Activated effector memory CD4-positive, alpha-beta T cell treated with anti-CD3 and anti-CD28 coated beads, Interleukin-2, amount 50 U/mL, for 16 hours (primary cell): ENCODE results near the gene POC1A.

Source experiments
- DNase-seq: peaks from one replicate; pipeline ENCODE4 v3.0.0-alpha.2; 2020

POC1A gene

DNA sequence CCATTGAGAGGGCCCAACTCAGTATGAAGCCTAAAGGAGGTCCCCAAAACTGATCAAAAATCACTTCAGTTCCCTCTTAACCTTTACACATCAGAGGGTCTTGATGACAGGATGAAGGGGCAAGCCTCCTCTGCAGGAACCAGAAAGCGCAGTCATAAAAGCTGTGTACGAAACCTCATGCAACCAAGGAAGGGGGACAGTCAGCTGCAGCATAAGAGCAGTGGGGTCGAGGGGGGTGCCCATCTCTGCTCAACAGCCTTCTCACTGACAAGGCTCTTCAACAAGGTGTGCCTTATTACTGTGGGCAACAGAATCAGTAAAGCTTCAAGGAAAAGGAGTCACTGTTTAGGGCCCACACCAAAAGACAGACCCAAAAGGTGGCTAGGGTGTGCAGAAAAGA lies 3.9 kb downstream of the POC1A start:
- no peak for DNase-seq

DNA sequence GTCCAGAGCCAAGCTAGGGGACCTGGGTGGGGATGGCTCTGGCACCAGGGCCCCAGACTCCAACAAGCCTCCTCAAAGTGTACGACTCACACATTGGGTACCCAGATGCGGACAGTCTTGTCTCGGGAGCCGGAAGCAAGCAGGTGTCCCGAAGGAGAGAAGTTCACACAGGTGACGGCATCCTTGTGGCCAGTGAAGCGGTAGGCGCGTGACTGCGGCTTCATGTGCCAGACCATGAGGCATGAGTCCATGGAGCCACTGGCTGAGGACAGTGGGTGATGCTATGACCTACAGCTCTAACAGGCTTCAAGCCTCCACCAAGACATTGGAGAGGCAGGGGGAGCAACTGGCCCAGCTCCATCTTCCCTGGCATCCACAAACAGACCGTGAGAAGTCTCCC lies 4.5 kb downstream of the POC1A start:
- no peak for DNase-seq

DNA sequence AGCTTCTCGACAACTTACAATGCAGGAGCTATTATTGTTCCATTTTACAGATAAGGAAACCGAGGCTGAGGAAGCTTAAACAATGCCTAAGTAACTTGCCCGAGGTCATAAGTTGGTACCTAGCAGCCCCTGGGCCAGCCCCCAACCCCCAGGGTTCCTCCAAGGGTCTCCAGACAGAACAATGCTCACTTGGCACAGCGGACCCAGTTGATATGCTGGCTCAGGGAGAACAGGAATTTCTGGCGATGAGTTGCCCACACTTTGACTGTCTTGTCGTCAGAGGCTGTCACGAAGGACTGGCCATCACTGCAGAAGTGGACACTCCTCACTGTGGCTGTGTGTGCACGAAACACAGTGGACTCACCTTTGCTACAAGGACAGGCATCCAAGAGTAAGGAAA lies 5.2 kb downstream of the POC1A start:
- DNase-seq, result no peak

DNA sequence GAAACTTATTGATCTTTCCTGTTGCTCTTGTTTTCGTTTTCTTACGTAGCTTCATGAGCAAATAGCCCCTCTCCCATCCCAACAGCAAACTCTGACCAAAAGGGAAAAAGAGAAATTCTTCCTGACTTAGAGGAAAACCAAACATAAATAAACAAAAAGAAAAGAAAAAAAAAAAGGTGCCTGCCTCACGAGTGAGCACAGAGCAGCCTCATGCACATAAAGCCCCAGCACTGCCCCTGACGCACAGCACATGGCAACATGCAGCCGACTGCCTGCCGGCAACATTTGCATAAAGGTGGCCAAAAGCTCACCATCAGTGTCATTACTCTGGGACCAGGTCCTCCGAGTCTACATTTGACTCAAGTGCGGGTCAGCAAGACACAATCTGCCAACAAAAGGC lies 6.4 kb downstream of the POC1A start:
- DNase-seq, result no peak

DNA sequence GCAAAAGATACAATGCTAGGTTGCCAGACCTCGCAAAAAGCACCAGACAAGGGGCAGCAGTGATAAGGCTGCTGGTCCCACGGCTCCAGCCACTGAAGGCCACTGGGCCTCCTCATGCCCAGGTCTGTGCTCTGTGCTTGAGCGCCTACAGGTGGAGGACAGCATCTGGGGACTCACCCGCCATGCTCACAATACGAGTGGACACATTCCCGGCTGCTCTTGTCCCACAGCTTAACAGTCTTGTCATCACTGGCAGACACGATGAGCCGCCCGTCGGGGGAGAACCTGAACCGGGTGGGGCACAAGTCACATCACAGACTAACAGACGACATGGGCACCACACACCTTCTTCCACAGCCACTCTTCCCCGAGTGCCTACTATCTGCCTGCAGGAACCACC lies 7.4 kb downstream of the POC1A start:
- no peak for DNase-seq

DNA sequence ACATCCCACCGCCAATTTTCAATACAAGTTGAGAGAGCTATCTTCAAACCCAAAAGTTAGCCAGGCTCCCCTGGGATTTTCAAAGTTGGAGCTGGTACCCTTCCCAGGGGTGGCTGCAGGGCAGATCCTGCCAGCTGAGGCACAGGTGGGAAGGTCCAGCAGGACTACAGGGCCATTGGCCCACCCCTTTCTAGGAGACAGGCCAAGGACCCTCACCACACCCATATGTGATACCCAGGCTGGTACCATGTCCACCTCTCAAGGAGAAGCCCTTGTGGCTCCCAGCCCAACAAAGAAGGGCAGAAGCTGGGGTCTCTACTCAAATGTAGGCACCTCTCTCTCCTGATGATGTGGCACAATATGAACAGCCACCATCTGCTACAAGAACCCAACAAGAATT lies 8.0 kb downstream of the POC1A start:
- DNase-seq, result no peak

DNA sequence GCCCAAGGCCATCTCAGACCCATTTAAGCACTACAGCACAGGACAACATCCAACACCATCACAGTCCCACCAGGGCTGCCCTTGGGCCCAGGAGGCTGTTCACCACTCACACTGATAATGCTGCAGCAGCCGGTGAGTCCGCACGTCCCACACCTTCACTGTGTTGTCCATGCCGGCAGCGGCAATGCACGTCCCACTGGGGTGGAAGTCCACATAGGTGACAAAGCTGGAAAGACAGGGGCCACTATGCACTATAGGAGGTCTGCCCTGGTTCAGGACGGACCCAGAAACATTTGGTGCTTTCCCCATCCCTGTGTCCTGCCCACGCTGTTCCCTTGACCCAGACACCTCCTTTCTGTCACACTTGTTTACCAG lies 8.5 kb downstream of the POC1A start:
- no peak for DNase-seq

DNA sequence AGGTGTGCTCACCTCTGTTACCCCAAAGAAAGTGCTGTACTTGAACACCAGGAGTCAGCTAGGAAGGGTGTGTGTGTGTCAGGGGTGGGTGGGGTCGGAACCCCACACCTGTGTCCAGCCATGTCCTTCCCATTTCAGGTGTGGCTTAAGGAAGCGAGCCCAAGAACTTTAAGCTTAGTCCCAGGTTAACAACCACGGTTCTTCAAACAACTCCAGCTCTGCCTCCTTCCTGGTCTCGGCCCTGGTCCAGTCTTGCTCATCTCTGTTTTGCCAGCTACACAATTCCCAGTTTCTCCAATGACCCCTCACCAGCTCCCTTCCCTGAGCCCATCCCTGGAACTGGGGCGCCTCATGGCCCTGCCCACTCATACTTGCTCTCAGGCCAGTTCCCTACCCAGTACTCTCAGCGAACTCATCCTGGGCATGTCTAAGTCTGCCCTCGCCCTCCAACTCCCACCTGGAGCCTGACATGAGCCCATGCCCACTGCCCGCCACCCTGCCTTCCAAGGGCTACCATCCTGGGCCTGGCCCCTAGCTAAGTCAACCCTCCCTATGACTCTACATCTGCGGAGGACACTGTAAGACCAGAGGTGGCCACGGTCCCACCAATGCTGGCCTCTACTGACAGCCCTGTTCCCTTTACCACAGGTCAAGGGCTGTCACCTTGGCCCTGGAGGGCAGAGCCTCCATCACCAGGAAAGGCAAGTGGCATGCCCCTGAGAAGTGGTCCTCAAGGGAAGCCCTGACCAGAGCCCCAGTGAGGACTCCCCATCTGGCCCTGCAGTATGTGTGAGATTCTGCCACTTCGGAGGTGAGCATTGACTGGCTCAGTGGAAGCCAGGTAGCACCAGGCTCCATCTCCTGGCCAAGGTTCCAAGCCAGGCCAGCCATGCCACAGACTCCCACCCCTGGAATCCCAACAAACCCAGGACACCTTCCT lies 9.2 kb downstream of the POC1A start:
- no peak for DNase-seq

DNA sequence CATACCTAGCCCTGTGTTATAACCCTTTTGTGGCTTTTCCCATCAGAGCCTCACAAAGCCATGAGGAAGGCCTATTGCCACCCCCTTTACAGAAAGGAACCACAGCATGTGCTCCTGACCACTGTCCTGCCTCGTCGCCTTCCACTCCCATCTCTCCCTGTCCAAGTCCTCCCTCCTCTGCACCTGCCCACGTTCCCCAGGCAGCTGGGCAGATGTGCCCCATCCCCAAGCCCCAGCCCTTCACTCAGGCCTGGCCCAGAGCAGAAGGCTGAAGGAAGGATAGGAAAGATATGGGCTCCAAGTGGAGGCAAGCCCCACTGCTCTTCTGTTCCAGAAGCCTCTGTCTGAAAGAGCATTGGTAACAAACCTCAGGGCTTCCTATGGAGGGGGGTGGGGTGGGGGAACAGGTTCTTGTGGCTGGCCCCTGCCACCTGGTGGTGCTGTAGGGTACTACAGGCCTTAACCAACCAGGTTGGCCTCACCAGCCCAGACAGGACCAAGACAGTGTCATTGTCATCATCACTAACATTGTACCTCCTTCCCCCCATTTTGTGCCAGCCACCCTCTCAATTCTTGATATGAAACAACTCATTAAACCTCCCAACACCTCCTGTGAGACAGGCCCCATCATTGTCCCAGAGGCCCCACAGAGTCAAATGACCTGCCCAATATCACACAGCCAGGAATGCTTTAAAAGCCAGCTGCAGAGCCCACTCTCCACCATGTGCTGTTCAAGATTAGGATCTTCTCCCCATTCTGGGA lies 10.0 kb downstream of the POC1A start:
- peak; percentile 94 for DNase-seq

DNA sequence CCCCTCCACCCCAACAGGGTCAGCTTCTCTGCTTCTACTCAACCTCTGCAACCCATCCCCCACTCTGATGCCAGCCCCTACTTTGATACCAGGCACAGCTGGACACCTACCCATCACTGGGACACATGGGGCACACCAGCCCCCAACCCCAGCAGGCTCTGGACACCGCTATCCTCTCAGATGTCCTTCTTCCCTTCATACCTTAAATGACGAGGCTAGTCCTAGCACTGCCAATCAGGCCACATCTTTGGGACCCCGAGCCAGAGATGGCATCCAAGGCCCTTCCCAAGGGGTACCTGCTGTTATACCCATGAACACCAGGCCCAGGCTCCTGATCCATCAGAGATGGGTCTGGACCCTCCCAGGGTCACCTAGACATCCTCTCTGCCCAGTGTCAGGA lies 10.6 kb downstream of the POC1A start:
- no peak for DNase-seq

DNA sequence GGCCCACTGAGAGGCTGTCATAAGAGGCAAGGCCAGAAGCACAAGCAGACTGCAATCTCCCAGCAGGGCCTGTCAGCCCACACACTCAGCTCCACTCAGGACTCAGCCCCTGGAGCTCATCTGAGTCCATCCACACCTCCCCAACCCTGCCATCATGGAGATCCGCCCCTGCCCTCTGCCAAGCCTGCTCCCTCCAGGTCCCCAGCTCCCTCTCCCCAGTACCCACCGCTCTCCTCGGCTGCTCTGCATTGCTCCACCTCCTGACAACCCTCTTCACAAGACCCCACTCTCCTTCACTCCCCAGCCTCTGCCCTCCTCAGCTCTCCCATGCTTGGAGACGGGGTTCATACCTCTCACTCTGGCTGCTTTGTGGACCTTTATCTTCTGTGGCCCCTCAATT lies 11.1 kb downstream of the POC1A start:
- DNase-seq, result no peak

DNA sequence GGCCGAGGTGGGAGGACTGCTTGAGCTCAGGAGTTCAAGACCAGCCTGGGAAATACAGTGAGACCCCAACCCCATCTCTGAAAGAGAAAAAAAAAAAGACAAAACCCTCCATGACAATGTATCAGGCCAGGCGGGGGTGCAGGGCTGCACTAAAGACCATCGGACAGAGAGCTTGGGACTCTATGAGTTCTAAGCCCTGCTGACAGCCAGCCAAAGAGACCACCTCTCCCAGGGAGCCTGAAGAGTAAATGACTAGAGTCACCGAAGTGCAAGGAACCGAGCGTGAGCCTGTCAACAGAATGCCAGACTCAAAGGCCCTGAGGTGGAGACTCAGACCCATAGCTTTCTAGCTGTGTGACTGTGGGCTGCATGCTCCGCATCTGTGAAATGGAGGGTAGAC lies 12.5 kb downstream of the POC1A start:
- DNase-seq, result no peak

DNA sequence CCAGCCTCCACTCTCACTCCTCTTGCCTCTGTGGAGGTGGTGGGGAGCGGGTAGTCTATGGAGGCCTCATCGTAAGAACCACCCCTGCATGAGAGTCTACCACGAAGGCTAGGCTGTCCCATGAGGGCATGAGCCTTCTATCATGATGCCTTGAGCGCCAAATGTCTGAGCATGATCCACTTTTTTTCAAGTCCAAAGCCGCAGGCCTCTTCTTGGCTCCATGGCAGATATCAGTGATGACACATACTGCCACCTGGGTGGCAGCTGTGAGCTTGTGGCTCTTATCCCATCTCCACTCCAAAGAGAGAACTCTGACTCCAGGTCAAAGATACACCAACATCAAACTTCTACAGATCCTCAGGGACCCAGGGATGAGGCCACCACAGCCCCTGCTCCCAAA lies 13.5 kb downstream of the POC1A start:
- no peak for DNase-seq

DNA sequence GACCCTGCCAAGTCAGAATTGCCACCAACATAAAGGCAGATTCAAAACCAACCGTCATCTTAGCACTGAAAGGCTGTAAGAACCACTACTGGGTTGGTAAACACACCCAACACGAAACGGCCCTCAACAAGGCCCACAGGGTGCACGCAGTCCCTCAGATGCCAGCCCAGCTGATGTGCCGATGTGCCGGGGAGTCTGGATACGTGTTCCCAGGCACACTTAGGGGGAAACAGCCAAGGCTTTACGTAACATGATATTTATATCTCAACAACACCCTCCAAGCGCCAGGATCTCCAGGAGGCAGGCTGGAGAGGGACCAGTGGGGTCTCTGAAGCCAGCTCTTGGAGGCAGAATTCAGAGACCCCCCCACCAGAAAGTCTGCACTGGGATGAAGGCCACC lies 14.2 kb downstream of the POC1A start:
- DNase-seq, result no peak

DNA sequence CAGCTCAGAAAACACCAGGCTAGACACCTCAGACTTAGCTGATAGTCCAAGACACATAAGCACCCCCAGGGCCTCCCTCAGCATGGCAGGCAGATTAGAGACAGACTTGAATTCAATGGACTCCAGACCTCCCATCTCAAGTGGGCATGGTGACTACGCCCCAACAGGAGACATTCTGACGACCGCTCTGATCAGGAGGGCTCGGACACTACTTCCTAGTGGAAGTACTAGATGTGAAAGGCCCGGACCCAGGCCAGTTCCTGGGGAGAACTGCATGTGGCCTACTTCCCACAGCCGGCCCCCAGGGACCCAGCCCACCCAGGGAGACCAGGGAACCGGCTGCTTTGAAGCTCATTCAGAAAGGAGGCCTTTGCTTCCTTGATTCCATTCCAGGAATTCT lies 16.9 kb downstream of the POC1A start:
- DNase-seq, result no peak

DNA sequence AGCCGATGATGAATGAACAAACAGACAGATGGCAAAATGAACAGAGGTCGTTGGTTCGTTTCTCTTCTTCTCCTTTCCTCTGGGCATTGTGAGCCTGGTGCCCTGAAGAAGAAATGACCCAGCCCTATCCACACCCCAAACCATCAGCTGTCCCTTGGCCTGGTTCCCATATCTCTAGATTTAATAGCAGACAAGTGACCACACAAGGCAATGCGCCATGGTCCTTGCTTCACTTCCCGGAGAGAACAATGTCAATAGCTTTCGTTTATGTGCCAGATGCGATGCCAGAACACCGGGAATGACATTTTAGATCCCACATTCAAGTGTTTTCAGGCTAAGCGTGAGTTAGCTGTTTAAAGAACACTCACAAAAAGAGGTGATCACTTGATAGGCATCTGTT lies 17.7 kb downstream of the POC1A start:
- DNase-seq, result no peak

DNA sequence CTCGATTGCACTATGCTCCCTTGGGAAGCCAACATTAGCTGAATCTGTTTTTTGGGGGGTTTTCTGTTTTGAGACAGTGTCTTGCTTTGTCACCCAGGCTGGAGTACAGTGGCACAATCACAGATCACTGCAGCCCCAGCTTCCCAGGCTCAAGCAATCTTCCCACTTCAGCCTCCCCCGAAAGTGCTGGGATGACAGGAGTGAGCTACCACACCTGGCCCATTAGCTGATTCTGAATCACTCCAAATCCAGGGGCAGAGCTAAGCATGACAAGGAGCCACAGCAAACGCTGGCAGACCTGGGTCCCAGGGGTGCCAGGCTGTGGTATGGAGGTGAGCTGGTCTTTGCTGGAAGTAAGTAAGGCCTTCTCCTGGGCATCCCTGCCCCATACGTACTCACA lies 18.9 kb downstream of the POC1A start:
- no peak for DNase-seq

DNA sequence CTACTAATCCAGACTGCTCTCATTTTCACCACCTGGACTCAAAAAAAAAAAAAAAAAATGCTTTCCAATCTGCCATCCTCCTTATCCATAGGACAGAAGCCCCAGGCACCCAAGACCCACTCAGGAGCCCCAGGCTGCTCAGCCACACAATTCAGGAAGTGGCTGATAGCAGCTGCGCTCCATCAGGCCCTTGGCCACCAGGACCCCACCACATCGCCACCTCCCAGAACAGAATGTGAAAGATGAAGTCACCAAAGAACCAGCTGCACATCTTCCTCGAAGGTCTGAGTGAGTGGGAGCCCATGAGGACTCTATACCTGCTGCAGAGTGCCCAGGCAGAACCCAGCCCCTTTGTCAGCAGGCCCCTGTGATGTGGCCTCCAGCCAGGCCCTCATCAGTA lies 19.5 kb downstream of the POC1A start:
- no peak for DNase-seq

DNA sequence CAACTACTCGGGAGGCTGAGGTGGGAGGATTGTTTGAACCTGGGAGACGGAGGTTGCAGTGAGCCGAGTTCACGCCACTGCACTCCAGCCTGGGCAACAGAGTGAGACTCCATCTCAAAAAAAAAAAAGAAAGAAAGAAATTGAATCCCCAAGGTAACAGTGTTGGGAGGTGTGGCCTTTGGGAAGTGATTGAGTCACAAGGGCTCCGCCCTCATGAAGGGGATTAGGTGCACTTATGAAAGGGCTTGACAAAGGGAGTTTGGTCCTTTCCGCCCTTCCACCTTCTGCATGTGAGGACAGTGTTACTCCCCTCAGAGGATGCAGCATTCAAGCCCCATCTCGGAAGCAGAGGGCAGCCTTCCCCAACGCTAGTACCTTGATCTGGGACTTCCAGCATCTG lies 21.3 kb downstream of the POC1A start:
- DNase-seq, result no peak

DNA sequence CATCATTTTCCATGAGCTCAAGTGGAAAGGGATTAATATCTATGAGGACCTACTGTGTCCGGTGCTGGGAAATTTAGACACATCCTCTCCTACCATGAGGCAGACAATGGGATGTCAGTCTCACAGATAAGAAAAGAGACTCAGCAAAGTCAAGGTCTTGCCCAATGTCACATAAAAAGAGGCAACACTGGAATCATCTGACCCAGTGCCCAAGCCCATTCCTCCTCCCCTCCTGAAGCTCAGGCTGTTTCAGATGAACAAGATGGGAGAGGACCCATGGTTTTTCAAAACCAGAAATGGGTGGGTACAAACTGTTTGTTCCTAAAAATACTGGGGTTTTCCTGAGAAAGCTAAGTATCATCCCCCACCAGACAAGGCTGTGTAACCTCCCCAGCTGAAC lies 22.2 kb downstream of the POC1A start:
- no peak for DNase-seq

DNA sequence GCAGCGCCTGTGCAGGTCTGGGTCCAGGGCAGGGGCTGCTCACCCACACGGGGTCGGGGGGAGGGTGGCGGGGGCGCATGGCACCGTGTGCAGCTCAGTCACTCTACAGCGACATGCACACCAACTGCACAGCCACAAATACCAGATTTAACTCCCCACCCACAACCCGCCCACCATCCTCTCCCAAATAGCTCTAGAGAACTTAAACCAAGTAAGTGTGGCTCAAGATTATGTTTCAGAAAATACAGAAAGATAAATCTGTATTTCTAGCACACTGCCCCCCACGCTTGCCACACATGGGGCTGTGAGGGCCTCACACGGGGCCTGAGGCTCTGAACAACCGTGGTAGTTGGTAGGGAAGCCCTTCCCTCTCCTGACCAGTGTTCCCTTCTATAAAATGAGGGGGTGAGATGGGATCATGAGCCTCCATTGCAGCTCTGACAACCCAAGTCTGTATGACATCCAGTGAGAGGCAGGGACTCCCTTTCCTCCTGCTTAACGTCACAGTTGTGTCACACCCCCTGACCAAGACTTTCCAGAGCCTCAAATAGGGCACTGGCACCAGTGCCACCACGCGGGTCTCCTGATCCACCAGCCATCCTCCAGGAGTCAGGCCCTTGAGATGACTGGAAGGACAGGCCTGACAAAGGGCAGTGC lies 23.1 kb downstream of the POC1A start:
- no peak for DNase-seq

DNA sequence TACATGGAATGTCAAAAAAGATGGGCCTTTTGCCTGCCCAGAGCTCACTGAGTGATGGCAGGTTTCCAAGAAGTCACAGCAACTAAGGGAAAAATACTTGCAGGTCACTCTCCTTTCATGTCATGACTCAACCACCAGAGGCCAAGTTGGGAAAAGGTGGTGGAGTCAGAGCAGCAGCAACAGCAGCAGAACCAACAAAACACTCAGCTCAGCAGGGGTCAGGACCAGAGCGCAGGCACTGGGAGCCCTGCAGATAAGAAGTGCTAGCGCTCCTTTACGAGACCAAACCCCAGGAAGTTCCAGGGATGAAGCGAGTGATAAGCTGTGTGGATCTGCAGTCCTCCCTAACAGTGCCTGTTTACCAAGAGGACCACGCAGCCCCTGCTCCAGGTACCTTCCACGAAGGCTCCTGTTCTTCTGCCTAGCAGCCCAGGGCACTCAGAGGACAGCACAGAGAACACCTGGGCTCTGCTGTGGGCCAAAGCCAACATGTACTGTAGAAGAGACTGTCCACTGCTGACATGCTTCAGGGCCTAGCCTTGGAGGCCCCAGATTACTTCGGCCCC lies 26.0 kb downstream of the POC1A start:
- DNase-seq, result no peak

DNA sequence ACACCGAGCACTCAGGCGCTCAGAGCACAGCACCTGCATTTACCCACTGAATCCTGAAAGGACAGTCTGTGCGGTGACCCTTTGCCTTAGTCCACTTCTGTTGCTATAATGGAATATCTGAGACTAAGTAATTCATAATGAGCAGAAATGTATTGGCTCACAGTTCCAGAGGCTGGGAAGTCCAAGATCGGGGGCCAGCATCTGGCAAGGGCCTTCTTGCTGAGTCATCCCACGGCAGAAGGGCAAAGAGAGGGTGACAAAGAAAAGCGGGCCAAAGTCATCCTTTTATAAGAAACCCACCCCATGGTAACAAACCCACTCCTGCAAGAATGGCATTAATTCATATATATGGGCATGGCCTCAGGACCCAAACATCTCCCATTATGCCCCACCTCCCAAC lies 27.7 kb downstream of the POC1A start:
- DNase-seq, result no peak

DNA sequence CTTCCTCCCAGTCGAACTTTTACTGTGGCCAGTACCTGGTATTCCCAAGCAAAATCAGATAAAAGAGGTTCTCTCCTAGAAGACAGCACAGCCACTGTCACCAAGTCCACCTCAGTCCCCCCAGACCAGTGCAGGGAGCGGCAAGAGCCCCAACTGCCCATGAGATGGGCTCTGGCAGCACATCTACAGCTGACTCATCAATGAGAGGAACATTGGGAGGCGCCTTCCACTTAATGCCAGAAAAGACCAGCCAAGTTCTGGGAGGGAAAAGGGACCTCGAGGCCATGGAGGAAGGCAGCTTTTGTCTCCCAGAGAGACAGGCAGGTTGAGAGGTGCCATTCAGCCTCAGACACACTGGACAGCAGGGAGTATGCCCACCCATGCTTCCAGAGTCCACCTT lies 28.2 kb downstream of the POC1A start:
- DNase-seq, result no peak
